Pancreas (tissue), 10 donors: ENCODE results near the gene CD200. TPM values are rescaled to one million over a fixed set of nuclear protein-coding genes. Genes with fewer than 3 reads are reported as not detected.

ENCODE experiments used
- ATAC-seq, 4 donors: fragments of 200-7000 bp; cut with Tn5 transposase; one replicate each; pipeline versions ENCODE4 v1.8.0 to v1.9.1; 2020; ENCODE audit warnings: mild to moderate bottlenecking in 4 of 4, moderate library complexity in 4 of 4
- DNase-seq, 6 donors: peaks; one replicate each; pipeline ENCODE4 v3.0.0-alpha.2; 2020
- FAIRE-seq: peaks from 2 replicates; lab custom pipeline; 2012; peaks lifted over from hg19 to GRCh38; lab: Jason Lieb, UNC
- H3K27ac ChIP-seq, 4 donors: fragments of 200-600 bp; sonication (generic); 1 replicate in 3 of 4; 2 replicates in 1 of 4; pipeline versions ENCODE4 v1.5.0 to v1.8.0; 2020
- H3K27me3 ChIP-seq, 4 donors: fragments of 200-600 bp; one replicate each; pipeline ENCODE4 v1.8.0; 2021
- H3K36me3 ChIP-seq, 3 donors: fragments of 200-600 bp; sonication (generic) in 1 of 3; one replicate each; pipeline versions ENCODE4 v1.5.0 to v1.8.0; 2020 to 2021
- H3K4me1 ChIP-seq, 3 donors: fragments of 200-600 bp; one replicate each; pipeline ENCODE4 v1.8.0; 2021
- H3K4me3 ChIP-seq, 4 donors: fragments of 200-600 bp; sonication (generic) in 2 of 4; one replicate each; pipeline versions ENCODE4 v1.5.0 to v1.8.0; 2020 to 2021
- H3K9me3 ChIP-seq, 4 donors: fragments of 200-600 bp; one replicate each; pipeline ENCODE4 v1.8.0; 2021
- CTCF ChIP-seq, 4 donors: fragments of 200-600 bp; sonication (generic) in 3 of 4; IDR thresholded peaks; one replicate each; pipeline versions ENCODE4 v1.5.0 to v1.8.0; 2021; ENCODE audit warnings: antibody characterized with exemption in 4 of 4
- WGBS, 2 donors: extraction: QIAGEN DNeasy Blood & Tissue Kit; methylation state at CpG; one replicate each; pipeline ENCODE4 v1.1.7; 2013; 5-methylcytosine and 5-hydroxymethylcytosine counted together
- intact Hi-C, 3 donors: fragments of 100-400 bp; cut with DNase I; formaldehyde crosslinking; loops; one replicate each; pipeline versions ENCODE4 v1.11.1 to v1.14.2; 2022
- polyA plus RNA-seq, 2 donors: library from polyadenylated mRNA; stranded (reverse); fragments of 200-250 nt; gene quantifications; one replicate each; pipeline ENCODE4 v1.2.3, GENCODE V29; 2013
- total RNA-seq, 6 donors: library from RNA; stranded (reverse); fragmentation: NEBNext Ultra II Directional in 4 of 6; extraction: Animal tissue kit (Norgen Biotek cat#: 25700) in 4 of 6; gene quantifications; one replicate each; pipeline versions ENCODE4 v1.2.1 to v1.2.4, GENCODE V29; 2021 to 2023
- donor health status: healthy with polysubstance abuse.
- donor health status: DM: no; HTN: no; CAD: no; lungs with moderate emphysema.
- donor health status: DM: no; HTN: no; CAD: no.
- donor health status: control.
- donor health status: control.
- donor health status: Bipolar disorder and iron deficiency.
- donor health status: DM: yes; HTN: yes; CAD: no.
- donor health status: DM: no; HTN: no; CAD: no.
- donor health status: DM: no; HTN: no; CAD: no.
- donor health status: DM: yes; HTN: yes; CAD: no.

The CD200 gene
- total and polyA plus RNA-seq, 8 donors = 1.1 to 22.2 (median 3.0) TPM

DNA sequence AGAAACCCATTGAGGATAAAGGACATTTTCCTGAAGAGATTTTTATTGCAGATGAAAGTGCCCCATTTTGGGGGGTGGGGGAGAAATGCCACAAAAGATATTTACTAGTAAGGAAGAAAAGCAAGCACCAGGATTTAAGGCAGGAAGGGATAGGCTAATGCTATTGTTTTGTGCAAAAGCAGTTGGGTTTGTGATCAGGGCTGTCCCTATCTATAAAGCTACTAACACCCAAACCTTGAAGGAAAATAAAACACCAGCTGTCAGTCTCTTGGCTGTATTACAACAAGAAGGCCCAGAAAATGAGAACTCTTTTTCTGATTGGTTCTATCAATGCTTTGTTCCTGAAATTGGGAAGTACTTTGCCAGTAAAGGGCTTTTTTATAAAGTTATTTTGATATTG is 56.0 kb downstream of the CD200 start:
- FAIRE-seq = no peak
- H3K9me3 ChIP-seq = no peaks in the 10 kb centered on the region
- no peaks in the 10 kb centered on the region for H3K27me3 ChIP-seq
- TF ChIP-seq CTCF (IDR thresholded peaks at IDR 0.05) = no peak
- no peak overlapping the region for H3K4me3 ChIP-seq
- no peak for DNase-seq
- H3K4me1 ChIP-seq = no peaks in the 10 kb centered on the region
- ATAC-seq = no peak
- no peak overlapping the region for H3K27ac ChIP-seq
- H3K36me3 ChIP-seq = no peaks in the 10 kb centered on the region
- intact Hi-C loops = no loop called here

DNA sequence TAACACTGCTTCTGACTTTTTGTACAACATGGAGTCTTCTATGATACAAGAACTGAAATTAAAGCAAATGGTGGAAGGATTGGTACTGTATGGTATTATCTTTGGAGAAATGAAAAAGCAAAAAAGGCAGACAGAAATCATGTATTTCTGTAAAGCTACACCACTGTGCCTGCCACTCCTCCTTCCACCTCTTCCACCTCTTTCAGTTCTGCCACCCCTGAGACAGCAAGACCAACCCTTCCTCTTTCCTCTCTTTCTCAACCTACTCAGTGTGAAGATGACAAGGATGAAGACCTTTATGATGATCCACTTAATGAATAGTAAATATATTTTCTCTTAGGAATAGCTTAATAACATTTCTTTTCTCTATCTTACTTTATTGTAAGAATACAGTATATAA is 57.0 kb downstream of the CD200 start:
- FAIRE-seq = no peak
- no peaks in the 10 kb centered on the region for H3K27me3 ChIP-seq
- H3K9me3 ChIP-seq = no peaks in the 10 kb centered on the region
- H3K36me3 ChIP-seq = no peaks in the 10 kb centered on the region
- DNase-seq = no peak
- H3K27ac ChIP-seq = no peak overlapping the region
- ATAC-seq = no peak
- intact Hi-C loops = no loop called here
- TF ChIP-seq CTCF (IDR thresholded peaks at IDR 0.05) = no peak
- H3K4me1 ChIP-seq = no peaks in the 10 kb centered on the region
- no peak overlapping the region for H3K4me3 ChIP-seq

GRCh38 chr3:112390783-112391641 is 58.1 kb downstream of the CD200 start:
- peak; percentile 68 for FAIRE-seq
- Histone ChIP-seq H3K36me3 (no peaks in the 10 kb centered on the region), H3K9me3 (no peaks in the 10 kb centered on the region), H3K27ac (peak overlapping the region in 2 of 4 donors; percentile 27 to 34), H3K27me3 (peaks cover 0 to 3% (median 0%) of the 10 kb centered on the region in 4 donors), H3K4me3 (no peak overlapping the region), H3K4me1 (no peaks in the 10 kb centered on the region)
- ATAC-seq = peak in 3 of 4 donors; percentile 18 to 69 (median 66)
- 24 to 29% methylated on average over 4 of the region's 4 CpGs for WGBS, 2 donors
- DNase-seq = no peak
- intact Hi-C loops = no loop called here
- TF ChIP-seq CTCF (IDR thresholded peaks at IDR 0.05) = no peak

- Histone ChIP-seq H3K36me3 (no peaks in the 10 kb centered on the region), H3K4me3 (no peak overlapping the region), H3K4me1 (no peaks in the 10 kb centered on the region), H3K9me3 (no peaks in the 10 kb centered on the region), H3K27me3 (peaks cover 0 to 3% (median 0%) of the 10 kb centered on the region in 4 donors), H3K27ac (peak overlapping the region in 2 of 4 donors; percentile 27 to 34)
- no peak for TF ChIP-seq CTCF (IDR thresholded peaks at IDR 0.05)
- FAIRE-seq (no peak), ATAC-seq (peak in 1 of 4 donors; percentile 21), DNase-seq (no peak)
- 91 to 94% methylated on average over 3 of the region's 3 CpGs for WGBS, 2 donors
- intact Hi-C loops = no loop called here
These were observed 58.7 kb downstream of the CD200 start for GRCh38 chr3:112391648-112392047.
